ENCODE results near the gene IL1RAPL2. TPM values are rescaled to one million over a fixed set of nuclear protein-coding genes. Genes with fewer than 3 reads are reported as not detected.

Gene IL1RAPL2
- total RNA-seq: not detected in 2 replicates

DNA sequence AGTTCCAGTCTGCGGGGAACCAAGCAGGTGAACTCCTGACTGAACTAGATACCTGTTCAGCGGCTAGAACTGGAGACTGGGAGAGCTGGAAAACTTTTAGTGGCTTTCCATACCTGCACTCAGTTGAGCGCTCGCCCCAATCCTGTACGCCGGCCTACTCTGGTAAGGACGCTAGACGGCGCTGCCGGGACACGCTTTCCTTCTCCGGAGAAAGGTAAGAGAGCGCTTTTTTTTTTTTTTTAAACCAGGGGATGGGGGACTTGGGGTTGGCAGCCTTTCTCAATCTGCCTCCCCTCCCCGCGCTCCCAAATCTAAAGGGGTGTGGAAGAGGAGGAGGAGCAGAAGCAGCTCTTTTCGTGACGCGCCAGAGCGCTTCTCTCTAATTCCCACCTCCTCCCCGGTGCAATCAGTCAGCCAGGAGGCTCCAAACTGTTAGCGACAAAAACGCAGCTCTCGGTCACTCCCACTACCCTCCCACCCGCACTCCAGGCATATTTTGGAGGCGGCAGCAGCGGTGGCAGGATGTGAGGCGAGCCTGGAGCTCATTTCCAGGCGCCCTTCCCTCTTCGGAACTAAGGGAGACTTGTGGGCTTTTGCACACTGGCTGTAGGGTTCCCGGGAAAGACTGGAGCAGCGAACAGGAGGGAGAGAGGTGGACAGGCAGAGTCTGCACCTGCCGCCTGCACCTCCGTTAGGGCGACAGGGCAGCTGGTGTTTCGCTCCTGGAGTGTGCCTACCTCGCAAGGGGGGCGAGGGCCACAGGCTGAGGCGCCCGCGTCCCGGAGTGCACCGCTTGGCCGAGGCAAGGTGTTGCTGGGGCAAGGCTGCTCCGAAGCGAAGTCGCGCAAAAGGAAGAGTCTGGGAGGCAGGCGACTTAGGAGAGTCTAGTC lies at the start of gene IL1RAPL2:
TSS of gene IL1RAPL2 (plus strand) at position 409 of the 890 bp plus-strand sequence.

GRCh38 chrX:105220636-105221035 lies 654.6 kb downstream of the IL1RAPL2 start, which contains the start of gene TEX13A:
TSS of gene TEX13A (minus strand) at chrX:105220694. CDS start at chrX:105220397, 297 bp downstream.

